Transverse colon (tissue), 4 donors: Measurements from ENCODE around the gene BMP2K. TPM values are rescaled to one million over a fixed set of nuclear protein-coding genes. Genes with fewer than 3 reads are reported as not detected.
"Not testable (repeated sequence)": the region's sequence is repeated elsewhere in the genome, so short reads cannot be mapped to it uniquely, and the experiment has no call there.

Experiments
- DNase-seq: peaks from one replicate; pipeline ENCODE4 v3.0.0-alpha.2; 2019
- H3K27ac ChIP-seq, 4 donors: fragments of 200-600 bp; sonication (generic); 2 replicates each; pipeline ENCODE4 v1.5.1; 2016 to 2018; ENCODE audit warnings: inconsistent platforms in 4 of 4
- H3K27me3 ChIP-seq: fragments of 200-600 bp; sonication (generic); 2 replicates; pipeline ENCODE4 v1.5.1; 2017; ENCODE audit warnings: inconsistent platforms
- H3K36me3 ChIP-seq, 4 donors: fragments of 200-600 bp; sonication (generic); 2 replicates each; pipeline ENCODE4 v1.5.1; 2017 to 2019; ENCODE audit warnings: inconsistent platforms in 4 of 4
- H3K4me1 ChIP-seq, 4 donors: fragments of 200-600 bp; sonication (generic); 2 replicates each; pipeline ENCODE4 v1.5.1; 2017 to 2020; ENCODE audit warnings: inconsistent platforms in 4 of 4
- H3K4me3 ChIP-seq, 4 donors: fragments of 200-600 bp; sonication (generic); 1 replicate in 1 of 4; 2 replicates in 3 of 4; pipeline versions ENCODE4 v1.5.1 to v1.6.1; 2017 to 2019; ENCODE audit warnings: inconsistent platforms in 4 of 4
- H3K9me3 ChIP-seq, 2 donors: fragments of 200-600 bp; sonication (generic); 2 replicates each; pipeline ENCODE4 v1.5.1; 2017 to 2019; ENCODE audit warnings: inconsistent platforms in 2 of 2
- CTCF ChIP-seq, 5 experiments: fragments of 200-600 bp in 3 of 5; fragments of 450-650 bp in 2 of 5; sonication (generic) in 3 of 5; IDR thresholded peaks; 1 replicate in 2 of 5; 2 replicates in 3 of 5; pipeline ENCODE4 v1.5.1; 2016 to 2017; ENCODE audit warnings: antibody characterized with exemption in 5 of 5, inconsistent platforms in 3 of 5, mild to moderate bottlenecking in 2 of 5, moderate library complexity in 1 of 5
- EP300 ChIP-seq: sonication (generic); formaldehyde crosslinking; IDR thresholded peaks from one replicate; pipeline ENCODE4 v1.6.1; 2017; ENCODE audit warnings: antibody characterized with exemption, low read depth
- POLR2A ChIP-seq: fragments of 450-650 bp; IDR thresholded peaks from one replicate; pipeline ENCODE4 v1.6.1; 2016; ENCODE audit warnings: antibody characterized with exemption, mild to moderate bottlenecking, moderate library complexity
- POLR2AphosphoS5 ChIP-seq, 3 donors: sonication (generic); formaldehyde crosslinking; IDR thresholded peaks; one replicate each; pipeline ENCODE4 v1.6.1; 2016; ENCODE audit warnings: antibody characterized with exemption in 3 of 3
- WGBS, 2 donors: methylation state at CpG; one replicate each; pipeline ENCODE4 v1.1.5; 2018; ENCODE audit warnings: low coverage in 1 of 2; 5-methylcytosine and 5-hydroxymethylcytosine counted together
- in situ Hi-C, 4 donors: fragments of 200-750 bp; cut with MboI; loops; one replicate each; pipeline versions ENCODE4 v1.15.0 to v1.15.1; 2017; ENCODE audit warnings: low sequenced_read_pairs in 3 of 4, low pct_ligation_motif_present in 1 of 4, low pct_unique_long_range_greater_than_20kb in 1 of 4
- intact Hi-C: fragments of 100-400 bp; cut with DNase I; formaldehyde crosslinking; loops from one replicate; pipeline ENCODE4 v1.15.1; 2023; ENCODE audit warnings: low total_unique reads
- total RNA-seq, 4 donors: library from RNA; depleted of rRNA; stranded (reverse); fragments of >200 nt; gene quantifications; one replicate each; pipeline ENCODE4 v1.1.0, GENCODE V29; 2016

The BMP2K gene
- total RNA-seq, 4 donors from 2014 or later, result 12.3 to 147 (median 71.2) TPM

GRCh38 chr4:78865451-78865850, 89.3 kb downstream of the BMP2K start:
- Histone ChIP-seq H3K4me3 (no peak overlapping the region), H3K9me3 (no peaks in the 10 kb centered on the region), H3K27ac (peak overlapping the region in 1 of 4 donors; percentile 33), H3K36me3 (peaks cover 0 to 12% (median 2%) of the 10 kb centered on the region in 4 donors), H3K4me1 (peaks cover 0 to 34% (median 8%) of the 10 kb centered on the region in 4 donors), H3K27me3 (no peaks in the 10 kb centered on the region)
- 78% methylated on average over 2 of the region's 2 CpGs; no CpG with 5 or more reads in 1 of the 2 donors for WGBS, 2 donors
- no peak for DNase-seq
- no peak for TF ChIP-seq POLR2AphosphoS5 (IDR thresholded peaks at IDR 0.05)
- no peak for TF ChIP-seq POLR2A
- no peak for TF ChIP-seq CTCF (IDR thresholded peaks at IDR 0.05)
- no peak for TF ChIP-seq EP300
- in situ Hi-C loops, result loop anchor here in 3 of 4 donors (5.0 to 25.0 kb wide), 5 partner anchors 251 to 903 kb away; partner anchors contain the start of gene FRAS1 (in 1 of the 3)
- intact Hi-C loops, result loop anchor here (10.0 kb wide), 1 partner anchor 251 kb away; no protein-coding TSS in a partner anchor

- not testable (repeated sequence) for H3K9me3 ChIP-seq, H3K4me3 ChIP-seq, H3K27me3 ChIP-seq, DNase-seq, H3K27ac ChIP-seq
- in situ Hi-C loops, result loop anchor here in 3 of 4 donors (5.0 to 25.0 kb wide), 5 partner anchors 254 to 906 kb away; partner anchors contain the start of gene FRAS1 (in 1 of the 3)
- WGBS, 2 donors, result 98% methylated on average over 5 of the region's 5 CpGs; no CpG with 5 or more reads in 1 of the 2 donors
- intact Hi-C loops, result loop anchor here (10.0 kb wide), 1 partner anchor 254 kb away; no protein-coding TSS in a partner anchor
- H3K36me3 ChIP-seq, result peaks cover 0 to 33% (median 11%) of the 10 kb centered on the region in 4 donors
- H3K4me1 ChIP-seq, result peaks cover 0 to 19% (median 6%) of the 10 kb centered on the region in 4 donors
Observed at GRCh38 chr4:78868712-78869111, 92.6 kb downstream of the BMP2K start.

GRCh38 chr4:78870056-78870455, 93.9 kb downstream of the BMP2K start:
- TF ChIP-seq POLR2AphosphoS5 (IDR thresholded peaks at IDR 0.05), result no peak
- TF ChIP-seq CTCF (IDR thresholded peaks at IDR 0.05), result no peak
- TF ChIP-seq EP300, result no peak
- no peak for TF ChIP-seq POLR2A
- H3K27me3 ChIP-seq, result no peaks in the 10 kb centered on the region
- no peak overlapping the region for H3K27ac ChIP-seq
- peaks cover 0 to 8% (median 1%) of the 10 kb centered on the region in 4 donors for H3K4me1 ChIP-seq
- no peak overlapping the region for H3K4me3 ChIP-seq
- in situ Hi-C loops (loop anchor here in 3 of 4 donors (25.0 kb wide), 3 partner anchors 258 to 908 kb away; partner anchors contain the start of gene FRAS1 (in 1 of the 3)), intact Hi-C loops (no loop called here)
- H3K36me3 ChIP-seq, result peaks cover 0 to 41% (median 11%) of the 10 kb centered on the region in 4 donors
- H3K9me3 ChIP-seq, result no peaks in the 10 kb centered on the region
- no peak for DNase-seq

GRCh38 chr4:78876568-78877320, 100.6 kb downstream of the BMP2K start:
- H3K4me1 ChIP-seq, result no peaks in the 10 kb centered on the region
- WGBS, 2 donors, result 79 to 85% methylated on average over 5 of the region's 5 CpGs
- H3K27me3 ChIP-seq, result no peaks in the 10 kb centered on the region
- H3K9me3 ChIP-seq, result no peaks in the 10 kb centered on the region
- TF ChIP-seq POLR2AphosphoS5 (IDR thresholded peaks at IDR 0.05) (no peak), CTCF (IDR thresholded peaks at IDR 0.05) (no peak), EP300 (no peak), POLR2A (no peak)
- no peak overlapping the region for H3K4me3 ChIP-seq
- H3K36me3 ChIP-seq, result peaks cover 0 to 29% (median 6%) of the 10 kb centered on the region in 4 donors
- intact Hi-C loops (no loop called here), in situ Hi-C loops (no loop called here)
- H3K27ac ChIP-seq, result no peak overlapping the region
- DNase-seq, result no peak
